HPDE6-E6E7 (cell line): ENCODE measurements around the gene KISS1R.
"Not testable (repeated sequence)": the region's sequence is repeated elsewhere in the genome, so short reads cannot be mapped to it uniquely, and the experiment has no call there.

Source experiments
- DNase-seq: peaks from one replicate; pipeline ENCODE4 v3.0.0; 2011; ENCODE audit warnings: missing footprints; ENCODE audit errors: extremely low spot score

The KISS1R gene

GRCh38 chr19:953445-954271 lies 36.5 kb downstream of the KISS1R start:
- no peak for DNase-seq

GRCh38 chr19:954272-954671 lies 37.1 kb downstream of the KISS1R start:
- DNase-seq = no peak

DNA sequence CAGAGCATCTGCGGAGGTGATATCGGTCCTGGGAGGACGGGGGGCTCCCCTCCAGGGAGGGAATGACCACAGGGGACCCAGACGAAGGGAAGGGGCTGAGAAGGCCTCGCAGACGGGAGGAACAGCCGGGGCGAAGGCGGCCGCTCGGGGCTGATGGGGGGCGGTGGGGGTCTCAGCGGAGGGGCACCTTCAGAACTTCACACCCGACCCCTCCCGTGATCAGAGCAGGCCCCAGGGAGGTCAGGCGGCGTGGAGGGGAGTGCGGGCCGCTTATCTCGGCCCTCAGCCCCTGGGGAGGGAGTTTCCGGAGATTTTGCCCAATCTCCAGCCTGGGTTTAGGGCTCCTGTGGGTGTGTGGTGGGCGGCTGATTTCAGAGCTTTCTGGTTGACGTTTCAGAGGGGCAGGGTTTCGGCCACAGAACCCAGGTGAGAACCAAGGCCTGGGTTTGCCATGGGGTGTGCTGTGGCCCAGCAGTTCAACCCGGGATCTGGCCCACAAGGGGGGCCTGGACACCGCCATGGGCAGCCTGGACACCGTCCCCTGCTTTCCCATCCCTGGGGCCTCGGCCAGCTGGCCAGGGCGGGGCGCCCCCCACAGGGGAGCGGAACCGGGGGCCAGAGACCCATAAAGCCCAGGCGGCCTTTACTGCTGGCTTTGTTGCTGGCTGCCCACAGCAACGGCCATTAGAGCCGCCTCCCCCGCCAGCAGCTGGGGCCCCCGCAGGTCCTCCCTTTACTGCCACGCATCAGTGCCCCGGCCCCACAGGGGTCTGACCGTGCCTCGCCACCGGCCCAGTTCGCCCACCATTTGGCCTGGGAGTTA lies 37.8 kb downstream of the KISS1R start:
- no peak for DNase-seq

DNA sequence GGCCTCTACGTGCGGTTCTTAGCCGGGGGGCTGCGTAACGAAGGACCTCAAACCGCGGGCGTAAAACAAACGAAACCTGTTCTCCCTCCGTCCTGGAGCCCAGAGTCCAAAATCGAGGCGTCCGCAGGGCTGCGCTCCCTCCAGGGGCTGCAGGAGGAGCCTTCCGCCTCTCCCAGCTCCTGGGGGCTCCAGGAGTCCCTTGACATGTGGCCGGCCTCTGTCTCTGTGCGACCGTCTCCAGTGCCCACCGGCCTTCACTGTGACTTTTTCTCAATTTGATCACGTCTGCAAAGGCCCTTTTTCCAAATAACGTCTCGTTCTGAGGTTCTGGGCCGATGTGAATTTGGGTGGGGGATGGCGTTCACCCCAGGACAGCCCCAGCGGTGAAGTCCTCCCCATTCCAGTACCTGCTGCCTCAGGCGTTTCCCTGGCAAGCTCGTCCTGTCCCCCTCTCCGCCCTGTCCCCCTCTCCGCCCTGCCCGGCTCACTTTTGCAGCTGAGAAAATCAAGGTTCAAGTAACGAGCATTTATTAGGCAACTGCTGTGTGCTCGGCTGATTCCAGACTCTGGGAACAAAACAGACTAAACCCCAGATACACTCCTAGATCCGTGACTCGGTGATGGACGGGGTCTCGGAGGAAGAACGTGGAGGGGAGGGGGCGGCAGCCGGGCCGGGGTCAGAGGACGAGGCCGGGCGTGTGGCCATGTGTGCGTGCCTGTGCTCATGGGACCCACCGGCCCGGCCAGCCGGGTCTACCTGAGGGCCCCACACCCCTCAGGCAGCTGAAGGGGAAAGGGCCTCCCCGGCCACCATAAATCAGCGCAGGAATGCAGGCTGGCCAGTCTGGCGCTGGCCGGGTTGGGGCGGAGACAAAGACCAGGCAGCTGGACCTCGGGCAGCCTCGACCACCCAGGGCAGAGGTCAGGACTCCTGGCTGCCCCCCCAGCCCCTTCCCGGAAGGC lies 39.0 kb downstream of the KISS1R start:
- DNase-seq = no peak

- DNase-seq = no peak
These were observed 39.8 kb downstream of the KISS1R start for GRCh38 chr19:956766-957440.

GRCh38 chr19:957578-957977 lies 40.4 kb downstream of the KISS1R start:
- not testable (repeated sequence) for DNase-seq

DNA sequence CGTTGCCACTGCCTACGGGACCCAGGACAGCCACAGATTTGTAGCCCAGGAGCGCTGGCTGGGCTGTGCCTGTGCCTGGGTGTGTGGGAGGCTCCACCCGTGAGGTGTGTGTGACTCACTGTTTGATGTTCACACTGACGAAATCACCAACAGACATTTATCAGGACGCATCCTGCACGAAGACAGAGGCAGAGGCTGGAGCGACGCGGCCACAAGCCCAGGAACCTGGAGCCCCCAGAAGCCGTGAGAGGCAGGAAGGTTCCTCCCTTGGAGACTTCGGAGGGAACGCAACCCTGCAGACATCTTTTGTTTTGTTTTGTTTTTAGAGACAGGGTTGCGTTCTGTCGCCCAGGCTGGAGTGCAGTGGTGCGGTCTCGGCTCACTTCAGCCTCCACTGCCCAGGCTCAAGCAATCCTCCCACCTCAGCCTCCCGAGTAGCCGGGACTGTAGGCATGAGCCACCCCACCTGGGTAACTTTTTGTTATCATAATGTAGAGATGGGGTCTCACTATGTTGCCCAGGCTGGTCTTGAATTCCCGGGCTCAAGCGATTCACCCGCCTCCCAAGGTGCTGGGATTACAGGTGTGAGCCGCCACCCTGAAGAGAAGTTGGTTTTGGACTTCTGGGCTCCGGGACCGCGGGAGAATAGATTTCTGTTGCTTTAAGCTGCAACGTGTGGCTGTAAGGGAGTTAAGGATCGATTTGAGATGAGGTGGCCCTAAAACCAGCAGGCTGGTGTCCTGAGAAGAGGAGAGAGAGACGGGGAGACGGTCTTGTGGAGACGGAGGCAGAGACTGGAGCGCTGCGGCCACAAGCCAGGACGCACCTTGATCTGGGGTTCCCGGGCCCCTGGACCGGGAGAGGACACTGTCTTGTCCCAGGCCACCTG lies 42.1 kb downstream of the KISS1R start:
- peak; percentile 57 for DNase-seq

DNA sequence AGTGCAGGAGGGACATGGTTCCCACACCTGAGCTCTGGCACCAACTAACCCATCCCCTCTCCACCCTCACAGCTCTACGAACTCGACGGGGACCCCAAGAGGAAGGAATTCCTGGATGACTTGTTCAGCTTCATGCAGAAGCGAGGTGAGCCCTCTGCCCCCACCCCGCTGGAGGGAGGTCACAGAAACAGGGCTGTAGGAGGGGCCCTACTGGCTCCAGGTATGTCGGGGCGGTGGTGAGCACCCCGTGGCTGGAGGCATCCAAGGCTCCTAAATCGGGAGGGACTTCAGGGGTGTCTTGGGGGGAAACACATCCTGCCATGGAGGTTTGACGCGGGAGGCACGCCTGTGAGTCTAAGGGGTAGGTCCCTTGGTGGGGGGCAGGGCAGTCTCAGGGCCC lies 42.9 kb downstream of the KISS1R start:
- no peak for DNase-seq

GRCh38 chr19:960601-960938 lies 43.4 kb downstream of the KISS1R start:
- DNase-seq = no peak

GRCh38 chr19:961866-962620 lies 44.9 kb downstream of the KISS1R start:
- DNase-seq = no peak

GRCh38 chr19:962683-963400 lies 45.7 kb downstream of the KISS1R start:
- no peak for DNase-seq

- DNase-seq = no peak
These were observed 46.4 kb downstream of the KISS1R start for GRCh38 chr19:963486-963951.

GRCh38 chr19:964116-964520 lies 47.0 kb downstream of the KISS1R start:
- no peak for DNase-seq

- no peak for DNase-seq
These were observed 47.9 kb downstream of the KISS1R start for GRCh38 chr19:964761-965694.

GRCh38 chr19:966485-967088 lies 49.5 kb downstream of the KISS1R start:
- DNase-seq = no peak
